ENCODE results near the gene CYB5R3. TPM values are rescaled to one million over a fixed set of nuclear protein-coding genes. Genes with fewer than 3 reads are reported as not detected.
"Not testable (repeated sequence)": the region's sequence is repeated elsewhere in the genome, so short reads cannot be mapped to it uniquely, and the experiment has no call there.

CYB5R3 gene
- total RNA-seq, 1 experiment from 2014 or later, result 85.4 TPM

- H3K27ac Mint-ChIP-seq; ATAC-seq; H3K4me1 Mint-ChIP-seq; H3K4me3 Mint-ChIP-seq; POLR2A ChIA-PET; CTCF ChIA-PET; DNase-seq (ENCODE audit: low spot score); H3K27me3 Mint-ChIP-seq (ENCODE audit: low read depth): not testable (repeated sequence)
- H3K36me3 Mint-ChIP-seq, result peaks cover 10% of the 10 kb centered on the region
- peaks cover 21% of the 10 kb centered on the region for H3K9me3 Mint-ChIP-seq
Observed at GRCh38 chr22:42677936-42678335, 28.7 kb upstream of the CYB5R3 start.

DNA sequence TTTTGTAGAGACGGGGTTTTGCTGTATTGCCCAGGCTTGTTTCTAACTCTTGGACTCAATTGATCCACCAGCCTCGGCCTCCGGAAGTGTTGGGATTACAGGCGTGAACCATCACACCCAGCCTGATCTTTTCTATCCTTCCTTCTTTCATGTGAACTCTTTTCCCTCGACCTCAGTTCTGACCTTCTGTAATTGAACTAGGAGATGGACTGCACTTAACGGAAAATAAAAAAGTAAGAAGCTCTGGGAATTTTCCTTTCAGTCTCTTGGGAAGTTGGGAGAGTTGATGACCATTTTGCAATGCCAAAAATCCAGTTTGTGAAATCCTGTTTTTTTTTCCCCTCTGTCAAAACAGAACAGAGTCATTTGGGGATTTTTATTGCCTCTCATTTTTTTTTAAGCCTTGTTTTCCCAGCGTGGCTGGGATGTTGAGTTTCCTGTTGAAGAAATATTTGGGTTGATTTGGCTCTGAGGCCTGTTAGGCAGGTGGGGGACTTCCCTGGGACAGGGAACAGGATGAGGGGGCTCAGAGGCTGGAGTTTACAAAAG lies 26.9 kb upstream of the CYB5R3 start:
- DNase-seq (ENCODE audit: low spot score), result no peak
- Mint-ChIP-seq H3K4me1 (peaks cover 3% of the 10 kb centered on the region), H3K27ac (peak overlapping the region; percentile 66; the same call in 1 of the 2 replicates), H3K4me3 (no peak overlapping the region), H3K27me3 (ENCODE audit: low read depth) (0 out of 2 replicates have a peak, but pooled peaks cover 6% of the 10 kb centered on the region), H3K36me3 (peaks cover 10% of the 10 kb centered on the region), H3K9me3 (peaks cover 21% of the 10 kb centered on the region)
- POLR2A ChIA-PET, result no interaction called here
- TF ChIP-seq SOX15 (CRISPR knock-in tag; IDR thresholded peaks at IDR 0.05) (no peak), E2F4 (CRISPR knock-in tag; IDR thresholded peaks at IDR 0.05; ENCODE audit: borderline replicate concordance, low read depth) (no peak), TCF7 (CRISPR knock-in tag; IDR thresholded peaks at IDR 0.05; ENCODE audit: low read depth) (no peak), AFF4 (CRISPR knock-in tag; IDR thresholded peaks at IDR 0.05; ENCODE audit: borderline replicate concordance) (no peak), ERG (CRISPR knock-in tag; IDR thresholded peaks at IDR 0.05) (no peak)
- ATAC-seq, result no peak
- CTCF ChIA-PET, result no interaction called here

DNA sequence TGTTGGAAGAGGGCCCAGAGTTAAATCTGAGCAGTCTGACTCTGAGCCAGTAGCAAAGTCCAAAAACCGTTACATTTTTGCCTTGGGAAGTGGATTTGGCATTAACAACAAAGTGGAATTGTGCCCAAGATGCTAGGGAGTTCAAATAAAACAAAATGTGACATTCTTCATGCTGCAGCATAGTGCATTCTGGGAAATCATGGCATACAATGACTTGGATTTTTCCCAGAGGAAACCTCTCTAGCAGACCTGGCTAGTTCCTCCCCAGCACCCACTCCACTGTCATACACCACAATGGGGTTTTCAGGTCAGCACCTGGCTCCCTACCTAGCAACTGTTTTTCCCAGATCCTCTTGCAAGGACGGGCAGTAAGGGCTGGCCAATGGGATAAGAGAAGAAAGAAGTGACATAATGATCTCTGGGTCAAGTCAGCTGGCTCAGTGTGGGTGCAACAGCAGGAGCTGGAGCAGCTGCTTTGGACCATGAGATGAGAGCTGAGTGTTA lies 24.8 kb upstream of the CYB5R3 start:
- peak; percentile 67 for ATAC-seq

DNA sequence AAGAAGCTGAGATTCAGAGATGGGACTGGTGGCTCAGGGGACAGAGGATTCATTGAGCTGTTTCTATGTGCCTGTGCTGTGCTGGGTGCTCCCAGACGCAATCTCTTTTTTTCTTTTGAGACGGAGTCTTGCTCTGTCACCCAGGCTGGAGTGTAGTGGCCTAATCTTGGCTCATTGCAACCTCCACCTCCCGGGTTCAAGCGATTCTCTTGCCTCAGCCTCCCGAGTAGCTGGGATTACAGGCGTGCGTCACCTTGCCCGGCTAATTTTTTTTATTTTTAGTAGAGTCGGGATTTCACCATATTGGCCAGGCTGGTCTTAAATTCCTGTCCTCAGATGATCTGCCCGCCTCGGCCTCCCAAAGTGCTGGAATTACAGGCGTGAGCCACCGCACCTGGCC lies 23.9 kb upstream of the CYB5R3 start:
- H3K4me1 Mint-ChIP-seq; DNase-seq (ENCODE audit: low spot score); H3K36me3 Mint-ChIP-seq; H3K9me3 Mint-ChIP-seq; H3K4me3 Mint-ChIP-seq; H3K27ac Mint-ChIP-seq; ATAC-seq; POLR2A ChIA-PET; CTCF ChIA-PET; H3K27me3 Mint-ChIP-seq (ENCODE audit: low read depth): not testable (repeated sequence)

More for the DNA sequence above, 24.8 kb upstream of the CYB5R3 start:
- Mint-ChIP-seq H3K27me3 (ENCODE audit: low read depth) (peaks cover 6% of the 10 kb centered on the region; the same call in 1 of the 2 replicates), H3K36me3 (peaks cover 10% of the 10 kb centered on the region), H3K4me3 (no peak overlapping the region), H3K27ac (no peak overlapping the region; the same call in 1 of the 2 replicates), H3K4me1 (peaks cover 3% of the 10 kb centered on the region), H3K9me3 (peaks cover 17% of the 10 kb centered on the region)
- POLR2A ChIA-PET, result no interaction called here
- no peak for DNase-seq (ENCODE audit: low spot score)
- TF ChIP-seq ATF1 (CRISPR knock-in tag; IDR thresholded peaks at IDR 0.05) (no peak), FOXK1 (CRISPR knock-in tag; IDR thresholded peaks at IDR 0.05) (no peak), CREM (CRISPR knock-in tag; IDR thresholded peaks at IDR 0.05) (no peak), MAX (CRISPR knock-in tag; IDR thresholded peaks at IDR 0.05) (no peak)
- CTCF ChIA-PET, result interaction anchor here (0.9 kb wide), 1 partner anchor 377 kb away, joined by 3 read pairs; no protein-coding TSS in a partner anchor

Data from WTC11 (cell line).